T-helper 9 cell (primary cell): ENCODE data around the gene GNPNAT1.

Source experiments
- DNase-seq: peaks from one replicate; pipeline ENCODE4 v3.0.0-alpha.2; 2020
- total RNA-seq, 2 donors: gene quantifications; one replicate each; lab custom pipeline; 2026; lab: John Stamatoyannopoulos, UW

The GNPNAT1 gene
- 13.3 to 30.4 reads per million in 2 donors for total RNA-seq

- DNase-seq: peak; percentile 86
Measured at GRCh38 chr14:52791223-52792096, at the start of gene GNPNAT1. Gene GNPNAT1 (minus strand): TSS chr14:52791607. CDS start chr14:52784650, 6,957 bp downstream.

- DNase-seq: no peak
Measured at GRCh38 chr14:52840877-52841276, 49.5 kb upstream of the GNPNAT1 start.

GRCh38 chr14:52837451-52837850 lies 46.0 kb upstream of the GNPNAT1 start:
- no peak for DNase-seq

- DNase-seq: no peak
Measured at GRCh38 chr14:52836063-52836462, 44.7 kb upstream of the GNPNAT1 start.

GRCh38 chr14:52835122-52835903 lies 43.9 kb upstream of the GNPNAT1 start:
- DNase-seq: no peak

GRCh38 chr14:52834440-52834842 lies 43.0 kb upstream of the GNPNAT1 start:
- no peak for DNase-seq

GRCh38 chr14:52833891-52834290 lies 42.5 kb upstream of the GNPNAT1 start:
- no peak for DNase-seq

- DNase-seq: no peak
Measured at GRCh38 chr14:52829527-52830185, 38.2 kb upstream of the GNPNAT1 start.

- no peak for DNase-seq
Measured at GRCh38 chr14:52827426-52827825, 36.0 kb upstream of the GNPNAT1 start.

GRCh38 chr14:52825085-52825484 lies 33.7 kb upstream of the GNPNAT1 start:
- no peak for DNase-seq

- no peak for DNase-seq
Measured at GRCh38 chr14:52824462-52824861, 33.1 kb upstream of the GNPNAT1 start.

- no peak for DNase-seq
Measured at GRCh38 chr14:52821805-52822250, 30.4 kb upstream of the GNPNAT1 start.

GRCh38 chr14:52808101-52808500 lies 16.7 kb upstream of the GNPNAT1 start:
- no peak for DNase-seq

- DNase-seq: no peak
Measured at GRCh38 chr14:52806115-52806514, 14.7 kb upstream of the GNPNAT1 start.

GRCh38 chr14:52802597-52802996 lies 11.2 kb upstream of the GNPNAT1 start:
- DNase-seq: no peak

GRCh38 chr14:52801014-52801712 lies 9.8 kb upstream of the GNPNAT1 start:
- DNase-seq: no peak

- DNase-seq: no peak
Measured at GRCh38 chr14:52798826-52799225, 7.4 kb upstream of the GNPNAT1 start.

- no peak for DNase-seq
Measured at GRCh38 chr14:52797653-52798052, 6.2 kb upstream of the GNPNAT1 start.

GRCh38 chr14:52793061-52793460 lies 1.7 kb upstream of the GNPNAT1 start:
- no peak for DNase-seq

GRCh38 chr14:52792097-52792415 lies 649 bp upstream of the GNPNAT1 start:
- DNase-seq: no peak

GRCh38 chr14:52790756-52791222 lies 618 bp downstream of the GNPNAT1 start:
- no peak for DNase-seq

GRCh38 chr14:52790011-52790755 lies 1.2 kb downstream of the GNPNAT1 start:
- no peak for DNase-seq
